Measurements from ENCODE around the gene SCUBE1.

The SCUBE1 gene

GRCh38 chr22:43277987-43278601, 65.1 kb downstream of the SCUBE1 start:
- DNase-seq (ENCODE audit: low read depth in 2 of 2): no peak

- no peak for DNase-seq (ENCODE audit: low read depth in 2 of 2)
These were observed 66.1 kb downstream of the SCUBE1 start for GRCh38 chr22:43277091-43277490.

- no peak for DNase-seq (ENCODE audit: low read depth in 2 of 2)
These were observed 66.9 kb downstream of the SCUBE1 start for GRCh38 chr22:43276321-43276720.

- DNase-seq (ENCODE audit: low read depth in 2 of 2): no peak
These were observed 67.4 kb downstream of the SCUBE1 start for GRCh38 chr22:43275545-43276317.

GRCh38 chr22:43274595-43275240, 68.5 kb downstream of the SCUBE1 start:
- no peak for DNase-seq (ENCODE audit: low read depth in 2 of 2)

GRCh38 chr22:43273902-43274484, 69.2 kb downstream of the SCUBE1 start:
- DNase-seq (ENCODE audit: low read depth in 2 of 2): peak in 1 of 2 donors; percentile 10

- no peak for DNase-seq (ENCODE audit: low read depth in 2 of 2)
These were observed 70.3 kb downstream of the SCUBE1 start for GRCh38 chr22:43272869-43273318.

GRCh38 chr22:43272301-43272700, 70.9 kb downstream of the SCUBE1 start:
- no peak for DNase-seq (ENCODE audit: low read depth in 2 of 2)

- no peak for DNase-seq (ENCODE audit: low read depth in 2 of 2)
These were observed 72.2 kb downstream of the SCUBE1 start for GRCh38 chr22:43270949-43271348.

GRCh38 chr22:43270314-43270908, 72.8 kb downstream of the SCUBE1 start:
- DNase-seq (ENCODE audit: low read depth in 2 of 2): no peak

- no peak for DNase-seq (ENCODE audit: low read depth in 2 of 2)
These were observed 73.5 kb downstream of the SCUBE1 start for GRCh38 chr22:43269646-43270045.

- DNase-seq (ENCODE audit: low read depth in 2 of 2): no peak
These were observed 73.9 kb downstream of the SCUBE1 start for GRCh38 chr22:43269246-43269645.

- DNase-seq (ENCODE audit: low read depth in 2 of 2): no peak
These were observed 75.1 kb downstream of the SCUBE1 start for GRCh38 chr22:43267981-43268660.

- DNase-seq (ENCODE audit: low read depth in 2 of 2): no peak
These were observed 75.7 kb downstream of the SCUBE1 start for GRCh38 chr22:43267332-43267980.

- DNase-seq (ENCODE audit: low read depth in 2 of 2): no peak
These were observed 77.1 kb downstream of the SCUBE1 start for GRCh38 chr22:43266076-43266475.

GRCh38 chr22:43263645-43264514, 79.3 kb downstream of the SCUBE1 start:
- peak; percentile 77 to 81 for DNase-seq (ENCODE audit: low read depth in 2 of 2)

- peak in 1 of 2 donors; percentile 9 for DNase-seq (ENCODE audit: low read depth in 2 of 2)
These were observed 80.1 kb downstream of the SCUBE1 start for GRCh38 chr22:43262990-43263644.

- no peak for DNase-seq (ENCODE audit: low read depth in 2 of 2)
These were observed 82.6 kb downstream of the SCUBE1 start for GRCh38 chr22:43260331-43261231.

Data from stimulated activated CD8-positive, alpha-beta memory T cell treated with anti-CD3 and anti-CD28 coated beads, Interleukin-15, amount 100 ng/mL, for 48 hours (primary cell).